CMK (cell line): ENCODE data around the gene TWIST2.

Experiments
- DNase-seq: peaks from one replicate; pipeline ENCODE4 v3.0.0-alpha.2; 2010; ENCODE audit warnings: low read depth

Gene TWIST2

DNA sequence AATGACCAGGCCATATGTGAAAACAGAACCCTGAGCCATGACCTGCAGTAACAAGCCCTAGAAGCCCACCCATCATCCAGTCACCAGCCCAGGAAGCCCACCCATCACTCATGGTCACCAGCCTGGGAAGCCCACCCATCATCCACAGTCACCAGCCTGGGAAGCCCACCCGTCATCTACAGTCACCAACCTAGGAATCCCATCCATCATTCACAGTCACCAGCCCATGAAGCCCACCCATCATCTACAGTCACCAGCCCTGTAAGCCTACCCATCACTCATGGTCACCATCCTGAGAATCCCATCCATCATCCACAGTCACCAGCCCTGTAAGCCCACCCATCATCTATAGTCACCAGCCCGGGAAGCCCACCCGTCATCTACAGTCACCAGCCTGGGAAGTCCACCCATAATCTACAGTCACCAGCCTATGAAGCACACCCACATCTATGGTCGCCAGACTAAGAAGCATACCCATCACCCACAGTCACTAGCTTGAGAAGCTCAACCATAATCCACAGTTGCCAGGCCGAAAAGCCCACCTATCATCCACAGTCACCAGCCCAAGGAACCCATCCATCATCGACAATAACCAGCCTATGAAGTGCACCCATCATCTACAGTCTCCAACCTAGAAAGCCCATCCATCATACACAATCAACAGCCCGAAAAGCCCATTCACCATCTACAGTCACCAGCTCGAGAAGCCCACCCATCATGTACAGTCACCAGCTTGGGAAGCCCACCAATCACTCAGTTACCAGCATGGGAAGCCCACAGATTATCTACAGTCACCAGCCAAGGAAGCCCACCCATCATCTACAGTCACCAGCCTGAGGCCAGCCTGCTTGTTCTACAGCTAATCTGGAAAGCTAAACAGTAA is 91.9 kb downstream of the TWIST2 start:
- no peak for DNase-seq

DNA sequence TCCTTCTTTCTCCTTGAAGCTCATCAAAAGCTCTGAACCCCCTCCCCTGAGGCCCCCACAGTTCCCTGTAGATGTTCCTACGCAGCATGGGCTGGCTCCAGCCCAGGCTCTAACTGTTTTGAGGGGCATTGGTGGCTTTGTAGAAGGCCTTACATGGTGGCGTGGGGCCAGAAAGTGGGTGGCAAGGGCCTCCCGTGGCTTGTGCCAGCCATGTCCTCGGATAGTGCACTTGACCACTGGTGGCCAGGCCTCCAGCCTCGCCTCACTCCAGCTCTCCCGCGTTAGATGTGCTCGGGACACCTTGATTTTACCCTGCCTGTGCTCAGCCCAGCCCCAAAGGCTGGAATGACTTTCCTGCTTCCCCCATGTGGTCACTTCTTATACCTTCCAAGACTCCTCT is 92.9 kb downstream of the TWIST2 start:
- no peak for DNase-seq

DNA sequence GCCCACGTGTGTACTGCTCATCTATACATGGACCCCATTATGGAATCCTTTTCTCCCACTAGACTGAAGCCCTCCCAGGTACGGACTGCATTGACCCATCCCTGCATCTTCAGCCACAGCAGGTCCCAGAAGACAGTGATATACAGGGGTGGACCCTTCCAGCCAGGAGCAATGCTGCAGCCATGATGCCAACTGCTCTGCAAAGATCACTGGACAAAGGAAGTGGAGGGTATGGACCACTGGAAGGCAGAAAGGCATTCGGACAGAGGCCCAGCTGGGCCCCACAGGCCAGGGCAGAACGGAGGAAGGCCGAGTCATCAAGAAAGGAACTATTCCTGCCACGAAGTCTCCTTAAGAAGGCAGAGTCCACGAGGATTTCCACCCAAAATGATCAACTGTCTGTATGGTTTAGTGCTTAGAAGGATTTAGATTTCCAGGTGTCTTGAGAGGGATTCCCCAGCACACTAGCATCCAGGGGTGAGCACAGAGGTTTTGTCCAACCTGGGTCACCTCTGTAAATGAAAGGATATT is 93.4 kb downstream of the TWIST2 start:
- DNase-seq: no peak

DNA sequence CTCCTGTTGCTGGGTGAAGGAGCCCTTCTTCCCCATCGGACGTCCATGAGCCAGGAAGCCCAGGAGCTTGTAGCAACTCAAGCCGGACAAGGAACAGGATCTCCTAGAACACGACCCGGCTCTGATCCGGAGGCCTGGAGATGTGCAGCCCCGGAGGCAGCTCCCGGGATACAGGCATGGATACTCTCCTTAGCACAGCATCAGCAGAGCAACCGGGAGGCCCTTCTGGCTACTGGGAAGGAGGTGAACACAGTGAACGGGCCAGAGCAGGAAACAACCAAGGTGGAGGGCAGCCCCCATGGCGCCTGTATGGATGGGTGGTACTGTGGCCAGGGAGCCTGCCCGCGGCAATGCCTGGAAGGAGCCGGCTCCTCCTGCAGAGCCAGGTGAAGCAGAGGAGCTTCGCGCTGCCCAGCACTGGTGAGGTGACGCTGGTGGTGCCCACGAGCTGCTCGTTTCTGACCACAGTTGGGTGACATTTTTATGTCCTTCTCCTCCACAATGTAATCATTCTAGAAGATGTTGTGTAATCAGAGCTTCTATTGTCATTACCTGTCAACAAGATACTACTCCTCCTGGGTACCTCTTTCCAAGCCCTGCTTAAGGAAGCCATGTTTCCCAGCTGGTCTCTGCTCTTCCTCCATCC is 94.3 kb downstream of the TWIST2 start:
- DNase-seq: no peak

- no peak for DNase-seq
Observed at GRCh38 chr2:238942726-238943300, 94.9 kb downstream of the TWIST2 start.

- no peak for DNase-seq
Observed at GRCh38 chr2:238943338-238944067, 95.6 kb downstream of the TWIST2 start.

DNA sequence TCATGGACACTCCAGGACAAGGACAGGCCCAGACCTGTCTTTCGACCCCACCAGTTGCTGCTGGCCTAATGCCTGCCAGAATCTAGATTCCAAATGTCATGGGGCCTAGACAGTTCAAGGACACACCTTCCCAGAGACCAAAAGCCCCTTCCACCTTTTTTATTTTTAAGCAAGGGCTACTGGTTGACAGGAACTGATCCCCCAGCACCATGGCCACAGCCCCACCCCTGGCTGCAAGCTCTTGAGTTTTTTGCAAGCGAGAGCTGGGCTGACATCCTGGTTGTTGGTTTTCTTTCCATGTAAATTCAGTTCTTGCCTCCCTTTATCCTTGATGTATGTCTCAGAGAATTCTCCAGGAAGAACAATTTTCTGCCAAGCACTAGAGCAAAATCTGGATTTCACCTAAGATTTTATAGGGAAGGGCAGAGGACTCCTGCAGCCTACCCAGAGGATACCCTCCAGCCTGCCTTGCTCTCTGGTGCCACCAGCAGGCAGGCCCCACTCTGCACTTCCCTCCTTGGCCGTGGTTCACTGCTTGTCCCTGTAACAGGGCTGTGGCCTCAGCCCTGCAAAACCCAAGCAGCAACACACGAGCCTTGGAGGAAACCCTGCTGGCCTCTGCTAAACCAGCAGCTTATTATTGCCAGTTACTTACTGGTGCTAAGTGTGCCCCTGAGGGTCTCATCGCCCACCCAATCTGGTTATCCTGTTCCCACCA is 97.7 kb downstream of the TWIST2 start:
- DNase-seq: no peak

DNA sequence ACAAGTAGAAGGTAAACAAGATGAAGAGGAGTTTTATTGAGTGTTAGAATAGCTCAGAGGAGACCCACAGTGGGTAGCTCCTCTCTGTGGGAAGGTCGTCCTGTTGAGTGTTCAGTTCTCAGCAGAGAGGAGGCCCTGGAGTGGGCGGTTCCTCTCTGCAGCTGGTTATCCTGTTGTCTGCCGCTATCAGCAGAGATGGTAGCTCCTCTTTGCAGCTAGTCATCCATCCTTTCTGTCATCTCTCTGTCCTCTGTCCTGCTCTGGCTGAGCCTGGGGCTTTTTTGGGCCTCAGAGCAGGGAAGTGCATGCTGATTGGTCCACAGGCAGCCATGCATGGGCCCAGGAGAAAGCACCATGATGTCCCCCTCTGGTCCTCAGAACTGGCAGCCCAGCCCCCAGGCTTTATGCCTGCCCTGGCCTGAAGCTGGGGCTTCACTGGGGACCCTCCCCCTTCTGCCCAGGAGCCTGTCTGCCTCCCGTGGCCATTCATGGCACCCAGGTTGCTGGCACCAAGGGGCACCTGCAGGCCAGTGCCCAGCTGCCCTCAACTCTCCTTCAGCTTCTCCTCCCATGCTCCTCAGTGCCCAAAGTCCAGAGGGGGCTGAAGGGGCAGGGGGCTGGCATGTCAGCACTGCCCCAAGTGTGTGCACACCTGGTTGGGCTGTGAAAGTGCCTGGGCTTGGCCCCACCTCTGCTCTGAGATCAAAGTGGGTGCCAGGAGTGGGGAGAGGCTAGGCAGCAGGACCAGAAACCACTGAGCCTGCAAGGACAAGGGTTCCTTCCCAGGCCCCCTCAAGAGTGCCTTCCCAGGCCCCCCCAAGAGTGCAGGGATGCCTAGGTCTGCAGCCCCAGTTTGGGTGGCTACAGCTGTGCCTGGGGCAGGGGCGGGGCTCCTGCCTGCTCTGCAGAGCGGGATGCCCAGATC is 98.7 kb downstream of the TWIST2 start:
- no peak for DNase-seq

GRCh38 chr2:238947243-238947760 is 99.4 kb downstream of the TWIST2 start:
- DNase-seq: no peak

DNA sequence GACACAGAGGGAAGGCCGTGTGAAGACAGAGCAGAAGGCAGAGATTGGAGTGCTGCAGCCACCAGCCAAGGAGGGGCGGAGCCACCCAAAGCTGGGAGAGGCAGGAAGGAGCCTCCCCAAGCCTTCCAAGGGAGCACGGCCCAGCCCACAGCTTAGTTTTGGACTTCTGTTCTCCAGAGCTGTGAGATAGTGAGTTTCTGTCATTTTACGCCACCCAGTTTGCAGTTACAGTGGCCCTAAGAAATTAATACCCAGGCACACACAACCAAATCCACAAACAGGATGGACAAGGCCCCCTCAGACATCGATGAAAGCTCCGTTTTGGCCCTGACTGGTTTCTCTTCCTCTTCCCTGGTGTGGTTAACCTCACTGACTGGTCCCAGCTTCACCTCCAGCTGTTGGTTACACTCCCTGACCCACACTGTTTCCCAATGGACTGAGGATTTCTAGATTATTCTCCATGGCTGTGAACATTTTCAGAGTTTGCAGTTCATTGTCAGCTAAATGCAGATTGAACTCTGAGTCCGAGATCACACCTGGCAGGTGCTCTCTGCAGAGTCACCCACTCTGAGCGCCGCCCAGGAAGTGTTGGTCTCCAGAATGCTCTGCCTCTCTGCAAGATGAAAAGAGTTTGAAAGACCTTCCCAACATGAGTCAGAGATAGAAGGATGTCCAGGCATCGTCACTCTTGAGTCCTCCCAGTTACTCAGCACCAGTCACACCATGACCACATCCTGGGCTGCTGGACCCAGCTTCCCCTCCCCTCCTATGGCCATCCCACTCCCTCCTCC is 100.2 kb downstream of the TWIST2 start:
- DNase-seq: no peak

- DNase-seq: no peak
Observed at GRCh38 chr2:238948765-238949641, 101.1 kb downstream of the TWIST2 start.

DNA sequence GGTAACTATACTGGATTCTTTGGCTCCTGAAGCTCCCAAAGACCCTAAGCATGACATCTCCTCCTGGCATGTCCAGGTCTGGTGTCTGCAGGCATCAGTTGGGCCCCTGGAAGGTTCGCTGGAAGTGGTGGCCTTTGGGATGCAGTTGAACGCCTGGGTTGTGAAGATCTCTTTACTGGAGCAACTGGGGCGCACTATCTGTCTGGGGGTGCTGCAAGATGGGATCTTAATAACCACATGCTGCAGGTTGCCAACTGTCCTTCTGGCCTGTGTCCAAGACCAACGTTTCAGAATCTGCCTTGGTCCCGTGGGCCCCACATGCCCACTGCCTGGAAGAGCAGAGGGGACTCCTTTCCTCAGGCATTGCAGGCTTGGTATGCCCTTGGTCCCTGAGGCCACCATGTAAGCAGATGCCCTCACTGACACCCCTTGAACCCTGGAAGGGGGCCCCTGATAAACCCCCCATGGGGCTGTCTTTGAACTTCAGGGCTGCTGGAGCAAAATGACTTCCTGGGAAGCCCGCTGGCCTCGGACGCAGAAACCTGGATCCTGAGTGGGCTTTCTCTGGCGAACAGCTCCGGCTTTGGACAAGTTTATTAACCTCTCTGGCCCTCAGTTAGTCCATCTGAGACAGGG is 101.9 kb downstream of the TWIST2 start:
- no peak for DNase-seq

DNA sequence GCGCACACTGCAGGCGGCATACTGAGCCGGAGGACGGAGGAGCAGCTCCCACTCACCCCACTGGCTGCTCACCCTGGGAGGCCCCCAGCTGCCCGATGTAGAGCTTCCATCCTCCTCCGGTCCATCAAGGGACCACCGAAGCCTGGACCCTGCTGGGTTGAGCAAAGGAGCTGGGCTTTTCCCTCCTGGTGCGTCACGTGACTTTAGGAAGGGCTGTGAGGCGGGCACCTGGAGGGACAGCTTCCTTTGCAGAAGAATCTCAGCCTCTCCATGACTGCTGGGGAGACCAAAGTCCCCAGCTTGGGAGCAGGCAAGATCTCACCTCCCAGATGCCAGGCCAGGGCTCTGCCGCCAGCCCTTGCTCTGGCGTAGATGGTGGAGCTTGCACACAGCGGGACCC is 102.7 kb downstream of the TWIST2 start:
- DNase-seq: no peak

GRCh38 chr2:238952261-238952919 is 104.5 kb downstream of the TWIST2 start:
- DNase-seq: no peak

GRCh38 chr2:238954841-238955591 is 107.1 kb downstream of the TWIST2 start:
- DNase-seq: no peak
